IPS-18a (cell line): ENCODE results near the gene SPOCK2.

ENCODE experiments used
- H3K27ac ChIP-seq: one replicate; pipeline ENCODE4 v1.5.1; 2013; ENCODE audit warnings: low read length
- H3K27me3 ChIP-seq: one replicate; pipeline ENCODE4 v1.6.1; 2013; ENCODE audit warnings: mild to moderate bottlenecking, low read length; ENCODE audit not compliant: control insufficient read depth, insufficient read depth
- H3K36me3 ChIP-seq: one replicate; pipeline ENCODE4 v1.6.1; 2013; ENCODE audit warnings: low read depth, low read length; ENCODE audit not compliant: control insufficient read depth
- H3K4me1 ChIP-seq: one replicate; pipeline ENCODE4 v1.6.1; 2013; ENCODE audit warnings: low read depth, low read length; ENCODE audit not compliant: control insufficient read depth
- H3K4me3 ChIP-seq: one replicate; pipeline ENCODE4 v1.5.1; 2013; ENCODE audit warnings: low read length
- H3K9ac ChIP-seq: one replicate; pipeline ENCODE4 v1.6.1; 2013; ENCODE audit warnings: mild to moderate bottlenecking, low read length, moderate library complexity
- H3K9me3 ChIP-seq: one replicate; pipeline ENCODE4 v1.6.1; 2013; ENCODE audit warnings: low read depth, low read length; ENCODE audit not compliant: control insufficient read depth

SPOCK2 gene

DNA sequence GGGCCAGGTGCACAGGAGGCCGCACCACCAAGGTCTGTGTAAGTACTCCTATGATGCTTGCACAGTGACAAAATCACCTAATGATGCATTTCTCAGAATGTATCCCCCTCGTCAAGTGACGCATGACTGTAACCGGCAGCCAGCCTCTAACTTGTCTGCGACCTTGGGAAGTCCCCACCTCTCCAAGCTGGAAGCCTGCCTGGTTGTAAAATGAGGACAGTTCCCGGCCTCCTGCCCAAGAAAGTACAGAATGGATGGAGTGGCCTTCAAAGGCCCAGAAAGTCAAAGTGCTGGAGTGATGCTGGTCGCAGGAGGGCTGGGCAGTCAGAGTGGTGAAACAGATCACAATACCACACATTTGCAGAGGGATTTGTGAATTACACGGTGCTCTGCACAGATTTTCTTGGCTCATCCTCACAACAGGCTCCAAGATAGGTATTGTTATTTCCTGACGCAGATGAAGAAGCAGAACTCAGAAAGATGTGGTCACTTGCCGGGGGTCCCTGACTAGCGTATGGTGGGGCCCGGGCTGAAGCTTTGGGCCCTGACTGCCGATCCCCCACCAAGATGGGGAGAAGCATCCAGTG, 22.8 kb downstream of the SPOCK2 start:
- Histone ChIP-seq H3K36me3 (no peaks in the 10 kb centered on the region), H3K9ac (no peak overlapping the region), H3K4me3 (no peak overlapping the region), H3K27ac (no peak overlapping the region), H3K9me3 (no peaks in the 10 kb centered on the region), H3K27me3 (no peaks in the 10 kb centered on the region), H3K4me1 (no peaks in the 10 kb centered on the region)

DNA sequence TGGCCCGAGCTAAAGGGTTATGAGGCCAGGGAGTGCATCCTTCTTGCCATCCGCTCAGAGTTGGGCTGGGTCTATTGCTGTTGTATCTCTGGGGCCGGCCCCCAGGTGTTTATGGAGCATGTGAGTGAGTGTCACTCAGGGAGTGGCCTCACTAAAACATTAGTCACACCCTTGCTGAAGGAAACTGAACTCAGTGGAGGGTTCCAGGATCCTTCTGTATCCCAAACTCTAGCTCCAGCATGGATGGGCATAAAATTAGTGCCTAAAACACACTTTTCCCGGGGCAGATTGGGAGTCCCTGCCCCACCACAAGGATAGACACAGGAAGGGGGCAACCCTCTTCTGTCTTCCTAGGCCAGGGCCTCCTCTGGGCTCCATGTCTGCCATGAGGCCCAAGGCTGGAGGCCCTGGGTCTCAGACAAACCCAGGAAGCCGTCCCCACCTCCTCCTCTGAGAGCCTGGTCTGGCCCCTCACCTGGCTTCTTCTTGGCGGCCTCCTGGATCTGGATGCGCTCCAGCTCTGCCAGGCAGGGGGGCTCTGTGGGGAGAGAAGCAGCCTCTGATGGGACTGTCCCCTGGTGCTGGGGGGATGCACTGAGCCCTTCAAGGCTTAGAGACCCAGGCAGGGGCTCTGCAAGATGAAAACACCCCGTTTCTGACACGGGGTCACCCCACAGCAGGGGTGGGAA, 24.5 kb downstream of the SPOCK2 start:
- no peak overlapping the region for H3K27ac ChIP-seq
- no peaks in the 10 kb centered on the region for H3K36me3 ChIP-seq

DNA sequence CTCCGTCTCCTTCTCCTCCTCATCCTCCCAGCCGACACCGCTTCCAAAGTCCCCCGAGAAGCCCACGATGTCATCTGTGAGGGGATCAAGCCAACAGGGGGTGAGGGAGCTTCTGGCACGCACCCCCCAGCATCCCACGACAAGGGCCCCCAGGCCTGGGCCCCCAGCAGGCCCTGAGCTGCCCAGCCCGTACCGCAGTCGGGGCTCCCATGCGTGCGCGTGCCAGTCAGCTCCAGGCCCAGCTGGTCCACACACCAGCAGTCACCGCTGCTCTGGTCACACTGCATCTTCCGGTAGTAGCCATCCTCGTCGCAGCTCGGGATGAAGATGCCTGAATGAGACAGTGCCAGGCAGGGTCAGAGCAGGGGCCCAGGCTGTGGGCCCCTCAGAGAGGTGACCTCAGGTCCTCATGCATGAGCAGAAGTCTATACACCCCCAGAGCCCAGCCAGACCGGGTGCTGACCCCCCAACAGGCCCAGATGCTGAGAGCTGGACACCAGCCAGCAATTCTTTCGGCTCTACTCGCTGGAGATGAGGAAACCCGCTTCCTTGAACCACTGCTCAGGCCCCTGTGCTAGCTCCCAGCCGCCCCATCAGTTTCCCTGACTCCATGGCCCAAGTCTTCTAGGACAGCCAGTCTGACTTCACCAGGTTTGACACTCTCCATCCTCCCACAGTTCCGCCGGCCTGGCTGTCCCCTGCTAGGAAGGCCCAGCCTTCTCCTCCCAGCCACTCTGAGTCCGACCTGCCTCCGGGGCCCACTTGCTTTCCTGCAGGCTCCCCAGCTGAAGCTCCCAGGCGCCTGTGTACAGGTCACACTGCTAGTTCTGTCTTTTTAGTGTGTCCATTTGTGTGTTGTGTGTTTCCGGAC, 25.3 kb downstream of the SPOCK2 start:
- Histone ChIP-seq H3K9me3 (no peaks in the 10 kb centered on the region), H3K36me3 (no peaks in the 10 kb centered on the region), H3K27ac (no peak overlapping the region), H3K4me1 (no peaks in the 10 kb centered on the region), H3K27me3 (no peaks in the 10 kb centered on the region), H3K9ac (no peak overlapping the region), H3K4me3 (no peak overlapping the region)

More for the DNA sequence above, 24.5 kb downstream of the SPOCK2 start:
- Histone ChIP-seq H3K9ac (no peak overlapping the region), H3K27me3 (no peaks in the 10 kb centered on the region), H3K9me3 (no peaks in the 10 kb centered on the region), H3K4me3 (no peak overlapping the region), H3K4me1 (no peaks in the 10 kb centered on the region)

DNA sequence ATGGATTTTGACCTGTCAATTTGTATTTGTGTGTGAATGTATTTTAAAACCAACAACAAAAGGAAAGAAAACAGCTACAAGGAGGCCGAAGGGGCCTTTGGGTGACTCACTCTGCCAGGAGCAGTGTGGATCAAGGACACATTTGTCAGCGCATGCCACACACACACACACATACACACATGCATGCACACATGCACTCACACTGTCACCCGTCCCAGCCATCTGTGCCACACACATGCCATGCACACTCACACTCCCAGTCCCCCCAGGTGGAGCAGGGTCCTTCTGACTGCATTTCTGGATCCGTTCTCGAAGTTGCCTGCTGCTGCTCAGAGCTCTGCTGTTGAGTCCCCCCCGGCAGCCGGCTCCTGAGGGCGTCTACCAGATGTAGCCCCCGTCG, 26.0 kb downstream of the SPOCK2 start:
- Histone ChIP-seq H3K27ac (no peak overlapping the region), H3K9me3 (no peaks in the 10 kb centered on the region), H3K27me3 (no peaks in the 10 kb centered on the region), H3K4me1 (no peaks in the 10 kb centered on the region), H3K9ac (no peak overlapping the region), H3K36me3 (no peaks in the 10 kb centered on the region), H3K4me3 (no peak overlapping the region)

DNA sequence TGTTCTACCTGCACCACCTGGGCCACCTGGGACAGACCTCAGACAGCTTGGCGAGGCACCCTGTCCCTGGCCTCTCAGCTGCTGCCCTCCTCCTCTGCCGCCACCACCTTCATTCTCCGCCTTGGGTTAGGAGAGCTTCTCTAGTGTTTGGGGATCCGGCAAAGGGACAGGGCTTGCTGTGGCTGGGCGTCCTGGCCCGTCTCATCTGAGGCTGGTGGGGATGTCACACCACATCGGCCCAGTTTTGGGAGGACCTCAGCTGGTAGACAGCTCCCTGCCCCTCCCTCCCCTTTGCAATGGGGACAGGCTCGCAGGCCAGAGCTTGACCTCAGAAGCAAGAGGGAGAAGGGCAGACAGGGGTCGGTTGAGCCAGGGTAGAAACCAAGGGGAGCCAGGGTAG, 26.4 kb downstream of the SPOCK2 start:
- no peak overlapping the region for H3K9ac ChIP-seq
- H3K27me3 ChIP-seq, result no peaks in the 10 kb centered on the region
- no peak overlapping the region for H3K27ac ChIP-seq
- H3K4me1 ChIP-seq, result no peaks in the 10 kb centered on the region
- H3K36me3 ChIP-seq, result no peaks in the 10 kb centered on the region
- H3K4me3 ChIP-seq, result no peak overlapping the region
- H3K9me3 ChIP-seq, result no peaks in the 10 kb centered on the region

DNA sequence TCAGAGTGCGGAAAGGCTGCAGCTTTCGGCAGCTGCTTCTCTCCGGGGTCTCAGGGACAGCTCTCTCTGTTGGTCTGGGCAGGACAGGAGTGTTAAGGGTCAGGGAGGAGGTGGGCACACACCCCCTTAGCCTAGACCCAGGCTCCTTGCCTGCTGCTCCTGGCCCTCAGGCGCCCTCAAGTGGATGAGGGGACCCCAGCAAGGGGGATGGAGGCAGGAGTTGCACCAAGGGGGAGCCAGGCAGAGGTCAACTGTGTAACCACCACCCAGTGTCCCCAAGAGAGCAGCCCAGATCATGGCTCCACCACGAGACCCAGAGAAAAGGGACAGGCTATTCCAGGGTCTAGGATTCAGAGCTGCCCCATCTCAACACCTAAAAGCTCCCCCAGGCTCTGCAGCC, 26.9 kb downstream of the SPOCK2 start:
- no peaks in the 10 kb centered on the region for H3K27me3 ChIP-seq
- H3K9ac ChIP-seq, result no peak overlapping the region
- no peaks in the 10 kb centered on the region for H3K9me3 ChIP-seq
- no peaks in the 10 kb centered on the region for H3K4me1 ChIP-seq
- no peak overlapping the region for H3K27ac ChIP-seq
- no peaks in the 10 kb centered on the region for H3K36me3 ChIP-seq
- no peak overlapping the region for H3K4me3 ChIP-seq

DNA sequence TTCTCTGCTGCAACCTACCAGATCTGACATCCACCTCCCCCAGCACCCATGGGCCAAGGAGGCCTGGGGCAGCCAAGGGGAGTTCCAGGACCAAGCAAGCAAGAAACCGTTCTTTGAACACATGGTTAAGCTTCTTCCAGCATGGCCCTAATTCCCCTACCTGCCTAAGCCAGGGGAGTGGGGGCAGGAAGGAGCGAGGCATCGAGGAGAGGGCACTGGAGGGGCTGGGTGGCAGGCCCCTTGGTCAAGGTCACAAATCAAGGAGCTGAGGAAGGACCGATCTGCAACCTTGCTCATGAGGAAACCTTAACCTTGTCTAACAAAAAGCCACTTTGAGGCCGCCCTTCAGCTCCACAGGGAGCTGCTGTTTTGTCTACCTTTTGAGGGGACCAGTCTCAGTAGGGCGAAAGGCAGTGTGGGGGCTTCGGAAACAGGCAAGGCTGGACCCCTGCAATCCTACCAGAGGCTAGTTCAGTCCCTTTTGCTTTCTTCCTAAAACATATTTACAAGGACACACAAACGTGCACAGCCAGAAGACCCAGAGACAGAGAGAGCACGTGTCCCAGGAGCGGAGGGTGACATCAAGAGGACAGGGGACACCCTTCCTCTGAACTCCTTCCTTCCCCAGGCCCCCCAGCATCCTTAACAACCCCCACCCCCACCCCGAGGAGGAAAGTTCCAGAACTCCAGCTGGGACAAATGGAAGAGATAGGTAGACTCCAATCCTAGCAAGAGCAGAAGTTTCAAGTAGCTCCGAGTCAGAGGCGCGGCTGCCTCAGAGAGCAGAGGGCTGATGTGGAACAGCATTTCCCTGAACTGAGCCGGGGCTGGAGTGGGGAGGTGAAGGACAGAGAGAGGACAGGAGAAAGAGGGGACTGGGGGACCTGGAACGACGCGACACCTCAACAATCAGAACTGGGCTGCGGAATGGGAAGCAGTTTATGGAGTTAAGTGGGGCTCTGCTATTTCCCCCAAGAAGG, 28.2 kb downstream of the SPOCK2 start:
- no peaks in the 10 kb centered on the region for H3K36me3 ChIP-seq
- no peaks in the 10 kb centered on the region for H3K9me3 ChIP-seq
- H3K27me3 ChIP-seq, result no peaks in the 10 kb centered on the region
- no peak overlapping the region for H3K9ac ChIP-seq
- no peak overlapping the region for H3K4me3 ChIP-seq
- no peaks in the 10 kb centered on the region for H3K4me1 ChIP-seq
- no peak overlapping the region for H3K27ac ChIP-seq

- H3K36me3 ChIP-seq, result no peaks in the 10 kb centered on the region
- H3K27me3 ChIP-seq, result no peaks in the 10 kb centered on the region
These were observed 29.1 kb downstream of the SPOCK2 start for GRCh38 chr10:72058989-72059842.

GRCh38 chr10:72058347-72058898, 29.9 kb downstream of the SPOCK2 start:
- H3K9me3 ChIP-seq, result no peaks in the 10 kb centered on the region
- H3K36me3 ChIP-seq, result no peaks in the 10 kb centered on the region
- H3K27ac ChIP-seq, result no peak overlapping the region
- H3K9ac ChIP-seq, result no peak overlapping the region
- no peak overlapping the region for H3K4me3 ChIP-seq
- H3K4me1 ChIP-seq, result no peaks in the 10 kb centered on the region
- no peaks in the 10 kb centered on the region for H3K27me3 ChIP-seq

More at GRCh38 chr10:72058989-72059842, 29.1 kb downstream of the SPOCK2 start:
- Histone ChIP-seq H3K9me3 (no peaks in the 10 kb centered on the region), H3K27ac (no peak overlapping the region), H3K9ac (no peak overlapping the region), H3K4me1 (no peaks in the 10 kb centered on the region), H3K4me3 (no peak overlapping the region)
